ENCODE data around the gene SERTAD1. TPM values are rescaled to one million over a fixed set of nuclear protein-coding genes. Genes with fewer than 3 reads are reported as not detected.

SERTAD1 gene
- total and polyA plus RNA-seq, 10 donors, result 8.5 to 19.7 (median 13.0) TPM

DNA sequence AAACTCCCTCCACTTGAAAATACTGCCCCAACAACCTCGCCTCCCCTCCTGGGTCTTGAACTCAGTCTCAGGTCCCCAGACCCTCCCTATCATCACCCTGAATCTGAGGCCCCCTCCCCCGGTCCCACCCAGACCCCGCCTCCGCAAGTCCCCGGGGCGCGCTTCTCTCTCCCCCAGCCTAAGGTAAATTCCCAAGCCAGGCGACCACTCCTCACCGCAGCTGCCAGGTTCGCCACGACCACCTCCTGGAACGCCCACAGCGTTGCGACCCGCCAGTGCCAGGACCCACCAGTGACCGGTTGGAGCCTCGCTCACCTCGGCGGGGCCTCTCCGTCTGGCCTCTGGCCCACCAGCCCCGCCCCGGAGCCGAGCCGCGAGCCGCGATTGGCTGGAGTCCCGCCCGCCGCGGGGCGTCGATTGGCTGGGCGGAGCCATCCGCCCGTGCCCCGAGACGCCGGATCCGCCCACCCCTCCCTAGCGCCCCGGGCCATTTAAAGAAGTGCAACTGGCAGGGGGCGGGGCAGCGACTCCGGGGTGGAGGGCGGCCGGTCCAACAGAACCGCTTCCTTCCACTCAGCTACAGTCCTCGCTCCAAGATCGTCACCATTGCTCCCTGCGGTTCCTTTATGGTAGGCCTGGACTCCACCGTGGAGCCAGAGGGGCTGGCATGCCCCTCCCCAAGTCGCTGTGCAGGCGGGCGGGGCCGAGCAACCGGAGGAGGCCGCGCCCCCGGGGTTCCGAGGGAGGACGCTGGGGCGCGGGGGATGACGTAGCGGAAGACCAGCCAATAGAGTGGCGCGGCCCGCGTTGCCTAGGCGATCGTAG is 18.4 kb upstream of the SERTAD1 start, which contains the start of gene SERTAD3:
Gene SERTAD3, minus strand, starts transcription at position 336 of the 825 bp plus-strand sequence. CDS start 2,255 bp downstream, outside the sequence.
- intact Hi-C loops (cut with DNase I; ENCODE audit: low total_unique reads), result loop anchor here (10.0 kb wide), 1 partner anchor 131 kb away; the partner anchor contains the start of gene SHKBP1
- peaks cover 0 to 59% (median 24%) of the 10 kb centered on the region in 6 donors for H3K36me3 ChIP-seq
- no peaks in the 10 kb centered on the region for H3K9me3 ChIP-seq
- H3K27ac ChIP-seq, result peak within 1 kb of the TSS; percentile 92 to 99 (median 96)
- no peaks in the 10 kb centered on the region for H3K27me3 ChIP-seq (replicated peaks in 1 of 7)
- peaks cover 17 to 49% (median 27%) of the 10 kb centered on the region in 6 donors for H3K4me1 ChIP-seq
- 0 to 2% (median 0%) methylated on average over 30 to 72 of the region's 72 CpGs for WGBS, 5 donors
- peak within 1 kb of the TSS; percentile 73 to 95 (median 91) for H3K4me3 ChIP-seq
- peak; percentile 99 for DNase-seq
- TF ChIP-seq CTCF (IDR thresholded peaks at IDR 0.05 in 8 of 11, conservative IDR thresholded peaks at IDR 0.05 in 3 of 11) (peak in 6 of 11 experiments; percentile 5 to 69 (median 49)), POLR2A (IDR thresholded peaks at IDR 0.05) (peak in 2 of 3 donors; percentile 82), POLR2AphosphoS5 (IDR thresholded peaks at IDR 0.05) (peak; percentile 96 to 98 (median 97))

- TF ChIP-seq POLR2A (IDR thresholded peaks at IDR 0.05), result peak in 1 of 3 donors; percentile 10
- peak in 3 of 11 experiments; percentile 21 to 31 (median 26) for TF ChIP-seq CTCF (IDR thresholded peaks at IDR 0.05 in 8 of 11, conservative IDR thresholded peaks at IDR 0.05 in 3 of 11)
- peak; percentile 85 to 93 (median 90) for TF ChIP-seq POLR2AphosphoS5 (IDR thresholded peaks at IDR 0.05)
- 0 to 1% (median 1%) methylated on average over 40 to 52 of the region's 52 CpGs for WGBS, 5 donors
- Histone ChIP-seq H3K36me3 (peaks cover 0 to 50% (median 24%) of the 10 kb centered on the region in 6 donors), H3K9me3 (no peaks in the 10 kb centered on the region), H3K4me3 (peak overlapping the region; percentile 73 to 95 (median 91)), H3K4me1 (peaks cover 17 to 50% (median 27%) of the 10 kb centered on the region in 6 donors), H3K27me3 (replicated peaks in 1 of 7) (no peaks in the 10 kb centered on the region), H3K27ac (peak overlapping the region; percentile 92 to 99 (median 96))
- DNase-seq, result peak; percentile 99
- intact Hi-C loops (cut with DNase I; ENCODE audit: low total_unique reads), result loop anchor here (10.0 kb wide), 1 partner anchor 131 kb away; the partner anchor contains the start of gene SHKBP1
These were observed 17.6 kb upstream of the SERTAD1 start for GRCh38 chr19:40443131-40443999.

GRCh38 chr19:40442328-40443130 is 16.7 kb upstream of the SERTAD1 start:
- peak overlapping the region; percentile 73 to 95 (median 91) for H3K4me3 ChIP-seq
- no peaks in the 10 kb centered on the region for H3K27me3 ChIP-seq (replicated peaks in 1 of 7)
- peak overlapping the region; percentile 92 to 99 (median 96) for H3K27ac ChIP-seq
- H3K4me1 ChIP-seq, result peaks cover 17 to 50% (median 27%) of the 10 kb centered on the region in 6 donors
- TF ChIP-seq CTCF (IDR thresholded peaks at IDR 0.05 in 8 of 11, conservative IDR thresholded peaks at IDR 0.05 in 3 of 11), result no peak
- no peak for TF ChIP-seq POLR2AphosphoS5 (IDR thresholded peaks at IDR 0.05)
- TF ChIP-seq POLR2A (IDR thresholded peaks at IDR 0.05), result no peak
- H3K9me3 ChIP-seq, result no peaks in the 10 kb centered on the region
- DNase-seq, result no peak
- intact Hi-C loops (cut with DNase I; ENCODE audit: low total_unique reads), result loop anchor here (10.0 kb wide), 1 partner anchor 132 kb away; the partner anchor contains the start of gene SHKBP1
- peaks cover 0 to 42% (median 23%) of the 10 kb centered on the region in 6 donors for H3K36me3 ChIP-seq
- WGBS, 5 donors, result 16 to 20% (median 17%) methylated on average over 22 of the region's 22 CpGs
